ENCODE measurements around the gene DLGAP1. TPM values are rescaled to one million over a fixed set of nuclear protein-coding genes. Genes with fewer than 3 reads are reported as not detected.

The DLGAP1 gene
- total RNA-seq, 1 donor from 2014 or later, result 7.7 TPM

DNA sequence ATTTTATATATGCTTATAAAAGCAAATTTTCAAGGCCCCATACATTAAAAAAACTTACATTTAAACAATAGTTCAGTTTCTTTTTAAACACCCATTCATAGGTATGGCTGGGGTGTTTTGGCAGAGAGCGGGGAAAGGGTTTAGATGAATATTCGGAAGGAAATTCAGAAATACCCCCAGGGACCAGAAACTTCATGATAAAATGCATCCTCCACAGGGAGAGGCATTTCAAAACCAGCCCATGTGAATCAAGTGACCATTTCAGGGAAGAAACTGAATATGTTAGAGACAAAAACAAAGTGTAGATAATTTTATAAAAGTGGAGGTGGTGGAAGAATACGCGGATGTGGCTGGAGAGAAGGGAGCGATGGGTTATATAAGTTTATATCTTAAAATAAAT lies 678.0 kb downstream of the DLGAP1 start:
- no peaks in the 10 kb centered on the region for H3K9me3 Mint-ChIP-seq (ENCODE audit: low read depth)
- TF ChIP-seq CTCF (IDR thresholded peaks at IDR 0.05), result no peak
- no peaks in the 10 kb centered on the region for H3K36me3 Mint-ChIP-seq (ENCODE audit: low read depth)
- DNase-seq (ENCODE audit: low spot score), result no peak
- no peak overlapping the region for H3K4me3 Mint-ChIP-seq (ENCODE audit: unreplicated experiment)
- peaks cover under 1% of the 10 kb centered on the region for H3K4me1 Mint-ChIP-seq (ENCODE audit: low read depth)
- no peaks in the 10 kb centered on the region for H3K27me3 Mint-ChIP-seq (ENCODE audit: low read depth)
- H3K27ac Mint-ChIP-seq (ENCODE audit: unreplicated experiment), result no peak overlapping the region

GRCh38 chr18:3775996-3776395 lies 679.1 kb downstream of the DLGAP1 start:
- H3K27me3 Mint-ChIP-seq (ENCODE audit: low read depth), result no peaks in the 10 kb centered on the region
- no peak for TF ChIP-seq CTCF (IDR thresholded peaks at IDR 0.05)
- no peak overlapping the region for H3K4me3 Mint-ChIP-seq (ENCODE audit: unreplicated experiment)
- H3K9me3 Mint-ChIP-seq (ENCODE audit: low read depth), result no peaks in the 10 kb centered on the region
- peaks cover 10% of the 10 kb centered on the region for H3K4me1 Mint-ChIP-seq (ENCODE audit: low read depth)
- DNase-seq (ENCODE audit: low spot score), result no peak
- no peaks in the 10 kb centered on the region for H3K36me3 Mint-ChIP-seq (ENCODE audit: low read depth)
- no peak overlapping the region for H3K27ac Mint-ChIP-seq (ENCODE audit: unreplicated experiment)

- H3K36me3 Mint-ChIP-seq (ENCODE audit: low read depth), result no peaks in the 10 kb centered on the region
- no peaks in the 10 kb centered on the region for H3K9me3 Mint-ChIP-seq (ENCODE audit: low read depth)
- H3K27me3 Mint-ChIP-seq (ENCODE audit: low read depth), result no peaks in the 10 kb centered on the region
- peaks cover 11% of the 10 kb centered on the region for H3K4me1 Mint-ChIP-seq (ENCODE audit: low read depth)
- DNase-seq (ENCODE audit: low spot score), result no peak
- H3K27ac Mint-ChIP-seq (ENCODE audit: unreplicated experiment), result no peak overlapping the region
- TF ChIP-seq CTCF (IDR thresholded peaks at IDR 0.05), result no peak
- H3K4me3 Mint-ChIP-seq (ENCODE audit: unreplicated experiment), result no peak overlapping the region
Measured at GRCh38 chr18:3773303-3773702, 681.8 kb downstream of the DLGAP1 start.

GRCh38 chr18:3771121-3771971 lies 683.8 kb downstream of the DLGAP1 start:
- Mint-ChIP-seq H3K27ac (ENCODE audit: unreplicated experiment) (peak overlapping the region; percentile 80), H3K4me3 (ENCODE audit: unreplicated experiment) (peak overlapping the region; percentile 83), H3K27me3 (ENCODE audit: low read depth) (no peaks in the 10 kb centered on the region), H3K36me3 (ENCODE audit: low read depth) (peaks cover 3% of the 10 kb centered on the region), H3K9me3 (ENCODE audit: low read depth) (peaks cover 4% of the 10 kb centered on the region), H3K4me1 (ENCODE audit: low read depth) (peaks cover 11% of the 10 kb centered on the region)
- TF ChIP-seq CTCF (IDR thresholded peaks at IDR 0.05), result peak; percentile 98
- DNase-seq (ENCODE audit: low spot score), result no peak

DNA sequence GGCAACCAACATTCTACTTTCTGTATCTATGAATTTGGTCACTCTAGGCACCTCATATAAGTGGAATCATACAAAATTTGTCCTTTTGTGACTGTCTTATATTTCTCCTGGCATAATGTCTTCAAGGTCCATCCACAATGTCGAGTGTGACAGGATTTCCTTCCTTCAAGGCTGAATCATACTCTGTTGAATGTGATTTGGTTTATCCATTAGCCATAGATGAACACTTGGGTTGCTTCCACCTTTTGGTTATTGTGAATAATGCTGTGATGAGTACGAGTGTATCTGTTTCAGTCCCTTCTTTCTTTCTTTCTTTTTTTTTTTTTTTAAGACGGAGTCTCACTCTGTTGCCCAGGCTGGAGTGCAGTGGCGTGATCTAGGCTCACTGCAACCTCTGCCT lies 693.8 kb downstream of the DLGAP1 start:
- no peak for DNase-seq (ENCODE audit: low spot score)
- H3K9me3 Mint-ChIP-seq (ENCODE audit: low read depth), result peaks cover 27% of the 10 kb centered on the region
- H3K4me1 Mint-ChIP-seq (ENCODE audit: low read depth), result no peaks in the 10 kb centered on the region
- no peak overlapping the region for H3K4me3 Mint-ChIP-seq (ENCODE audit: unreplicated experiment)
- no peaks in the 10 kb centered on the region for H3K27me3 Mint-ChIP-seq (ENCODE audit: low read depth)
- H3K36me3 Mint-ChIP-seq (ENCODE audit: low read depth), result peaks cover 5% of the 10 kb centered on the region
- no peak for TF ChIP-seq CTCF (IDR thresholded peaks at IDR 0.05)
- H3K27ac Mint-ChIP-seq (ENCODE audit: unreplicated experiment), result no peak overlapping the region
